Thyroid gland (tissue), 4 donors: ENCODE results near the gene DKC1. TPM values are rescaled to one million over a fixed set of nuclear protein-coding genes. Genes with fewer than 3 reads are reported as not detected.

Experiments
- small RNA-seq: library from RNA; depleted of rRNA; stranded (forward); fragments of <200 nt; gene quantifications from one replicate; pipeline ENCODE3, GENCODE V24; 2016
- total RNA-seq, 4 donors: library from RNA; depleted of rRNA; stranded (reverse); fragments of >200 nt; gene quantifications; one replicate each; pipeline ENCODE4 v1.2.3, GENCODE V29; 2016

Gene DKC1
- total RNA-seq, 4 donors from 2014 or later: 33.8 to 41.5 (median 35.2) TPM

Small RNAs within 50 kb of the gene (small RNA-seq; reads per million reads assigned to genes)
- not detected for gene SNORA36A

Other genes starting within 250 kb of the DKC1 start
- 10 to 100 TPM; 56.3 to 67.7 (median 65.3) TPM for gene FAM3A, start 246.6 kb upstream of the DKC1 start, total RNA-seq
- 100 to 1,000 TPM in 2 of 4 donors, 10 to 100 TPM in 2; 47.2 to 288 (median 158) TPM for gene G6PD, start 216.0 kb upstream of the DKC1 start, total RNA-seq
- gene IKBKG, start 215.2 kb upstream of the DKC1 start, total RNA-seq: 10 to 100 TPM; 14.4 to 24.3 (median 16.8) TPM
- not detected for gene CTAG1A, start 177.7 kb upstream of the DKC1 start, total RNA-seq
- gene CTAG1B, start 143.6 kb upstream of the DKC1 start, total RNA-seq: not detected
- not detected for gene CTAG2, start 109.3 kb upstream of the DKC1 start, total RNA-seq
- 10 to 100 TPM in 1 of 4 donors, 1 to 10 TPM in 3; 5.8 to 10.2 (median 8.1) TPM for gene GAB3, start 11.8 kb upstream of the DKC1 start, total RNA-seq
- gene MPP1, start 42.6 kb downstream of the DKC1 start, total RNA-seq: 10 to 100 TPM; 26.8 to 47.3 (median 28.8) TPM
- not detected for gene SMIM9, start 71.8 kb downstream of the DKC1 start, total RNA-seq
- gene F8A1, start 123.5 kb downstream of the DKC1 start, total RNA-seq: 10 to 100 TPM in 2 of 4 donors, 1 to 10 TPM in 1, not detected in 1; 1.1 to 34.3 (median 13.3) TPM